Middle frontal gyrus (tissue), 1 donor: ENCODE data around the gene SOD2.
"Not testable (repeated sequence)": the region's sequence is repeated elsewhere in the genome, so short reads cannot be mapped to it uniquely, and the experiment has no call there.

Experiments
- DNase-seq: peaks from one replicate; pipeline ENCODE4 v3.0.0-alpha.2; 2015; ENCODE audit warnings: low spot score; ENCODE audit errors: extremely low spot score

Gene SOD2

GRCh38 chr6:159693128-159693893 lies at the start of gene SOD2:
TSS of gene SOD2 (minus strand) at chr6:159693241. CDS start at chr6:159693167, 74 bp downstream.
- peak; percentile 58 for DNase-seq

- no peak for DNase-seq
These were observed 49.1 kb upstream of the SOD2 start for GRCh38 chr6:159742165-159742564.

GRCh38 chr6:159739341-159739740 lies 46.3 kb upstream of the SOD2 start:
- DNase-seq = no peak

GRCh38 chr6:159736908-159737307 lies 43.9 kb upstream of the SOD2 start:
- no peak for DNase-seq

- not testable (repeated sequence) for DNase-seq
These were observed 40.4 kb upstream of the SOD2 start for GRCh38 chr6:159733395-159733794.

- DNase-seq = not testable (repeated sequence)
These were observed 39.5 kb upstream of the SOD2 start for GRCh38 chr6:159732550-159732949.

- DNase-seq = no peak
These were observed 37.3 kb upstream of the SOD2 start for GRCh38 chr6:159730332-159730676.

- DNase-seq = no peak
These were observed 36.7 kb upstream of the SOD2 start for GRCh38 chr6:159729598-159730331.

- no peak for DNase-seq
These were observed 35.5 kb upstream of the SOD2 start for GRCh38 chr6:159728531-159728964.

GRCh38 chr6:159727717-159728445 lies 34.8 kb upstream of the SOD2 start:
- DNase-seq = peak; percentile 3

- peak; percentile 84 for DNase-seq
These were observed 34.1 kb upstream of the SOD2 start, which contains the start of gene WTAP for GRCh38 chr6:159726918-159727716. TSS of gene WTAP (plus strand) at chr6:159727506. CDS start at chr6:159736266, 8,760 bp downstream.

- DNase-seq = no peak
These were observed 33.3 kb upstream of the SOD2 start for GRCh38 chr6:159726255-159726917.

- not testable (repeated sequence) for DNase-seq
These were observed 32.2 kb upstream of the SOD2 start for GRCh38 chr6:159725208-159725607.

GRCh38 chr6:159724778-159725177 lies 31.7 kb upstream of the SOD2 start:
- no peak for DNase-seq

GRCh38 chr6:159723259-159723658 lies 30.2 kb upstream of the SOD2 start:
- no peak for DNase-seq

GRCh38 chr6:159722655-159723054 lies 29.6 kb upstream of the SOD2 start:
- DNase-seq = no peak

GRCh38 chr6:159721981-159722380 lies 28.9 kb upstream of the SOD2 start:
- DNase-seq = not testable (repeated sequence)

GRCh38 chr6:159720708-159721107 lies 27.7 kb upstream of the SOD2 start:
- DNase-seq = no peak

- no peak for DNase-seq
These were observed 26.2 kb upstream of the SOD2 start for GRCh38 chr6:159719287-159719686.

- no peak for DNase-seq
These were observed 25.6 kb upstream of the SOD2 start for GRCh38 chr6:159718634-159719033.
